Effector memory CD8-positive, alpha-beta T cell (primary cell): Measurements from ENCODE around the gene TFDP1.

ENCODE experiments used
- ATAC-seq: fragments of 150-1000 bp; cut with Tn5 transposase; replicated peaks from 2 replicates; pipeline ENCODE4 v1.10.0; 2021; ENCODE audit warnings: mild to moderate bottlenecking, moderate library complexity
- DNase-seq, 3 experiments: peaks; one replicate each; pipeline ENCODE4 v3.0.0; 2021
- H3K27ac Mint-ChIP-seq, 2 donors: one replicate each; pipeline ENCODE4 v1.8.0; 2022; ENCODE audit warnings: mild to moderate bottlenecking in 2 of 2, mixed read lengths in 2 of 2, moderate library complexity in 2 of 2
- H3K27me3 Mint-ChIP-seq, 2 donors: one replicate each; pipeline ENCODE4 v1.8.0; 2022; ENCODE audit warnings: mixed read lengths in 2 of 2
- H3K36me3 Mint-ChIP-seq: one replicate; pipeline ENCODE4 v1.8.0; 2022; ENCODE audit warnings: mild to moderate bottlenecking, moderate library complexity, mixed read lengths; ENCODE audit not compliant: insufficient read depth
- H3K4me1 Mint-ChIP-seq, 2 donors: one replicate each; pipeline ENCODE4 v1.8.0; 2022; ENCODE audit warnings: low read depth in 2 of 2, mixed read lengths in 2 of 2
- H3K4me3 Mint-ChIP-seq, 2 donors: one replicate each; pipeline ENCODE4 v1.8.0; 2022; ENCODE audit warnings: mild to moderate bottlenecking in 2 of 2, mixed read lengths in 2 of 2, moderate library complexity in 2 of 2
- H3K9me3 Mint-ChIP-seq, 2 donors: one replicate each; pipeline ENCODE4 v1.8.0; 2022; ENCODE audit warnings: mixed read lengths in 2 of 2

The TFDP1 gene

GRCh38 chr13:113654591-113655345 is 70.2 kb downstream of the TFDP1 start:
- Mint-ChIP-seq H3K4me1 (peaks cover 7 to 15% of the 10 kb centered on the region in 2 donors), H3K27ac (no peak overlapping the region), H3K4me3 (no peak overlapping the region), H3K27me3 (no peaks in the 10 kb centered on the region), H3K9me3 (no peaks in the 10 kb centered on the region), H3K36me3 (peaks cover 2% of the 10 kb centered on the region)
- DNase-seq = no peak
- ATAC-seq = no peak

- ATAC-seq (no peak), DNase-seq (no peak)
- Mint-ChIP-seq H3K9me3 (peaks cover 0 to 1% of the 10 kb centered on the region in 2 donors), H3K27ac (no peak overlapping the region), H3K4me3 (no peak overlapping the region), H3K36me3 (peaks cover 2% of the 10 kb centered on the region), H3K27me3 (peaks cover 0 to 7% of the 10 kb centered on the region in 2 donors), H3K4me1 (peaks cover 7 to 15% of the 10 kb centered on the region in 2 donors)
These were observed 70.9 kb downstream of the TFDP1 start for GRCh38 chr13:113655346-113656002.

- H3K9me3 Mint-ChIP-seq = peaks cover 4 to 7% of the 10 kb centered on the region in 2 donors
- peak overlapping the region in 1 of 2 donors; percentile 12 for H3K27ac Mint-ChIP-seq
- peaks cover 7 to 15% of the 10 kb centered on the region in 2 donors for H3K4me1 Mint-ChIP-seq
- DNase-seq (no peak), ATAC-seq (no peak)
- H3K4me3 Mint-ChIP-seq = no peak overlapping the region
- H3K36me3 Mint-ChIP-seq = peaks cover 2% of the 10 kb centered on the region
- peaks cover 0 to 10% of the 10 kb centered on the region in 2 donors for H3K27me3 Mint-ChIP-seq
These were observed 71.5 kb downstream of the TFDP1 start for GRCh38 chr13:113656003-113656588.

GRCh38 chr13:113656831-113657671 is 72.5 kb downstream of the TFDP1 start:
- H3K36me3 Mint-ChIP-seq = peaks cover 2% of the 10 kb centered on the region
- DNase-seq = no peak
- ATAC-seq = no peak
- peaks cover 0 to 10% of the 10 kb centered on the region in 2 donors for H3K27me3 Mint-ChIP-seq
- H3K4me1 Mint-ChIP-seq = peaks cover 7 to 15% of the 10 kb centered on the region in 2 donors
- peaks cover 4 to 13% of the 10 kb centered on the region in 2 donors for H3K9me3 Mint-ChIP-seq
- H3K4me3 Mint-ChIP-seq = no peak overlapping the region
- H3K27ac Mint-ChIP-seq = peak overlapping the region in 1 of 2 donors; percentile 12

- ATAC-seq = no peak
- Mint-ChIP-seq H3K36me3 (no peaks in the 10 kb centered on the region), H3K27ac (no peak within 1 kb of the TSS), H3K9me3 (peaks cover 4 to 13% of the 10 kb centered on the region in 2 donors), H3K27me3 (peaks cover 0 to 10% of the 10 kb centered on the region in 2 donors), H3K4me3 (no peak within 1 kb of the TSS), H3K4me1 (peaks cover 7 to 11% of the 10 kb centered on the region in 2 donors)
- no peak for DNase-seq
These were observed 73.5 kb downstream of the TFDP1 start, which contains the start of gene ATP4B for GRCh38 chr13:113657851-113658741. Gene ATP4B, minus strand, starts transcription at chr13:113658198. Its CDS starts 54 bp downstream, at chr13:113658144.

- ATAC-seq (no peak), DNase-seq (no peak)
- Mint-ChIP-seq H3K4me3 (no peak overlapping the region), H3K36me3 (no peaks in the 10 kb centered on the region), H3K9me3 (peaks cover 4 to 13% of the 10 kb centered on the region in 2 donors), H3K27ac (no peak overlapping the region), H3K27me3 (peaks cover 0 to 12% of the 10 kb centered on the region in 2 donors), H3K4me1 (peaks cover 1 to 5% of the 10 kb centered on the region in 2 donors)
These were observed 74.3 kb downstream of the TFDP1 start for GRCh38 chr13:113658836-113659235.

- Mint-ChIP-seq H3K4me1 (no peaks in the 10 kb centered on the region), H3K27me3 (peaks cover 0 to 17% of the 10 kb centered on the region in 2 donors), H3K27ac (no peak overlapping the region), H3K9me3 (peaks cover 4 to 13% of the 10 kb centered on the region in 2 donors), H3K36me3 (no peaks in the 10 kb centered on the region), H3K4me3 (no peak overlapping the region)
- DNase-seq = no peak
- no peak for ATAC-seq
These were observed 74.8 kb downstream of the TFDP1 start for GRCh38 chr13:113659337-113659736.

GRCh38 chr13:113660066-113660465 is 75.5 kb downstream of the TFDP1 start:
- Mint-ChIP-seq H3K4me1 (no peaks in the 10 kb centered on the region), H3K4me3 (no peak overlapping the region), H3K27ac (no peak overlapping the region), H3K27me3 (peaks cover 0 to 21% of the 10 kb centered on the region in 2 donors), H3K36me3 (no peaks in the 10 kb centered on the region), H3K9me3 (peaks cover 4 to 13% of the 10 kb centered on the region in 2 donors)
- no peak for ATAC-seq
- no peak for DNase-seq

GRCh38 chr13:113661509-113661908 is 77.0 kb downstream of the TFDP1 start:
- Mint-ChIP-seq H3K36me3 (no peaks in the 10 kb centered on the region), H3K4me3 (no peak overlapping the region), H3K27ac (no peak overlapping the region), H3K9me3 (peaks cover 4 to 13% of the 10 kb centered on the region in 2 donors), H3K4me1 (no peaks in the 10 kb centered on the region), H3K27me3 (peaks cover 0 to 21% of the 10 kb centered on the region in 2 donors)
- DNase-seq = no peak
- no peak for ATAC-seq

GRCh38 chr13:113663934-113664333 is 79.4 kb downstream of the TFDP1 start:
- H3K9me3 Mint-ChIP-seq = peaks cover 4 to 13% of the 10 kb centered on the region in 2 donors
- H3K27ac Mint-ChIP-seq = no peak overlapping the region
- DNase-seq (no peak), ATAC-seq (no peak)
- H3K36me3 Mint-ChIP-seq = no peaks in the 10 kb centered on the region
- H3K4me1 Mint-ChIP-seq = no peaks in the 10 kb centered on the region
- H3K4me3 Mint-ChIP-seq = no peak overlapping the region
- H3K27me3 Mint-ChIP-seq = peaks cover 0 to 29% of the 10 kb centered on the region in 2 donors

- H3K4me3 Mint-ChIP-seq = no peak overlapping the region
- H3K27ac Mint-ChIP-seq = no peak overlapping the region
- DNase-seq (no peak), ATAC-seq (no peak)
- H3K36me3 Mint-ChIP-seq = no peaks in the 10 kb centered on the region
- H3K9me3 Mint-ChIP-seq = peaks cover 4 to 13% of the 10 kb centered on the region in 2 donors
- H3K4me1 Mint-ChIP-seq = no peaks in the 10 kb centered on the region
- H3K27me3 Mint-ChIP-seq = peaks cover 0 to 33% of the 10 kb centered on the region in 2 donors
These were observed 80.4 kb downstream of the TFDP1 start for GRCh38 chr13:113664751-113665596.
